HCEC 1CT (cell line): ENCODE measurements around the gene KRT83.

Experiments
- DNase-seq: peaks from one replicate; pipeline ENCODE4 v3.0.0-alpha.2; 2017

KRT83 gene

DNA sequence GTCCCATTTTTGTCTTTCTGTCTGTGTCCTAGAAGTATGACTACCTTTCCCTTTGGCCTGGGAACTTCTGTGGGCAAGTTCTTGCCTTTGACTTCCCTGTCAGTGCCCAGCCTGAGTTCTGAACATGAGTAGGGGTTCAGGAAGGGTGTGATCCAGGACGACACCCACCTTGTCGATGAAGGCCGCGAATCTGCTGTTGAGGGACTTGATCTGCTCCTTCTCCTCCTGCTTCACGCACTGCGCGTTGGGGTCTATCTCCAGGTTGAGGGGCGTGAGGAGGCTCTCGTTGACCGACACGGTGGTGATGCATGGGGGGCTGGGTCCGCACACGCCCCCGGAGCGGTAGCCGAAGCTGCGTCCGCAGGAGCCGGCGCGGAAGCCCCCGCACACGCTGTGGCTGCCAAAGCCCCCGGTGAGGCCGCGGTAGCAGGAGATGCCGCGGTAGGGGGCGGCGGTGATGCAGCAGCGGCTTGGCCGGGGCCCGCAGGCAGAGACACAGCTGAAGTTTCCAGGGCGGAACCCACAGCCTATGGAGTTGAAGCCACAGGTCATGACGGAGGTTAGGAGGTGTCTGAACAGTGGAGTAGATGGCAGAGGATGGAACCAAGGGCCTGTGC lies at the start of gene KRT83:
TSS of gene KRT83 (minus strand) at position 615 of the 617 bp plus-strand sequence. CDS start at position 552, 63 bp downstream.
- DNase-seq, result no peak

DNA sequence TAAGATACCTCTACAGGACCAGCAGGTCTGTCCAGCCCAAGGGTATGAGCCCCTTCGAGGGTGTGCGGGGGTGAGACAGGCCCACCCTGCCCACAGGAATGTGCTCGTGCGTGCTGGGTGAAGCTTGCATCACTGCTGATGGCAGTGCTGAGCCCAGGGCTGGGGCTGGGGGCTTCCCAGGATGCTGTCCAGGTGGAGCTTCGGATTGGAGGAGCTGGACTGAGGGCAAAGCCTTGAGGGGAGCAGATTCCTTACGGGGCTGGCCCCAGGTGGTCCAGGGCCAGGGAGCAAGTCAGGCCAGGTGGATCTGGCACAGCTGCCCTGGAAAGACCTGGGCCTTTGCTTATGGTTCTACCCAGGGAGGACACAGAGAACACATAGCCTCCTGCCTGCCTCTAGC lies 48.6 kb upstream of the KRT83 start:
- no peak for DNase-seq

DNA sequence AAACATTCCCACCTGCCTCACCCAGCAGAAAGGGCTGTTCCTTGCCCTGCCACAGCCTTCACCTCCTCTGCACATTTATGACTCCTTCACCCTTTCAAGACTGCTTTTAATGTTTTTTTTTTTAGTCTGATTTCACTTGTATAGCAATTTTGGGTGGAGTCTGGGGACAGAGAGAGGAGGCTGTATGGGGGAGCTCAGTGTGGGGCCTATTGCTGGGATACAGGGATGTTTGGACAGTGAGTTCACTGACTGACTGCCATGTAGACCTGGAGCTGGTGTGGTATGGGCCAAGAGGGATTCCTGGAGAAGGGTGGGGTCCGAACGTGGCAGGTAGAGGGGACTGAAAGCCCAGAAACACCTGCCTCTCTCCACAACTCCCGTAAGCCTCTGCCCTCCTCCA lies 48.0 kb upstream of the KRT83 start:
- no peak for DNase-seq

DNA sequence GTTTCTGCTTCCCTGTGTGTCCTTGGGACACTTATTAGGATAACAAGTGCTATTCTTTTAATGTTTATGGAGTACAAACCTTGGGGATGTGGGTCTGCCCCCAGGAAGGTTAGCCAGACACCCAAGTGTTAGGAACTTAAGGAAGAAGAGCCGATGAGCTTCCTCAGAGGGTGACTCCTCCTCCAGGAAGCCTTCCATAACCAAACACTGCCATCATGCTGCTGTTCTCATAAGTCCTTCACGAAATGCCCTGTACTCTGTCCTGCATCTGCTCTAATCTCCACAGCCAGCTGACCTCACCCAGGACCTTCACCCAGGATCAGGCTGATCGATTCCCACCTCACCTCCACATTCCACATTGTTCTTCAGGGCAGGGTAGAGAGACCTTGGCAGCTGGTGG lies 47.3 kb upstream of the KRT83 start:
- no peak for DNase-seq

DNA sequence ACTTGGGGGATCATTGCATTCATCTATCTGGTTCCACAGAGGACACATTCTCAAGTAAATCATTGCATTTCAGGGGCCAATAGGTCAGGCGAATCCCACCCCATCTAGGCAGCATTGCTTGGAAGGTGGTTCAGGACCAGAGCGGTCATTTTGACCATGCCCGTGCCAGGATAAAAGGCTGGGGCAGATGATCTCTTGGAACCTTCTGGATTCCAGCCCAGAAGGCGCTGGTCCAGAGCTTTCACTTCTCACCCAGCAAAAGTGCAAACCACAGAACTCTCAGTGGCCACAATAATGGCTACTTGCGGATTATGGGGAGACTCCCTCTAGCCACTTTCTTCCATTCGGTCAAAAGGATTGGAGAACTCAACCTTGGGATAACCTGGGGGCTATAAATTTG lies 46.7 kb upstream of the KRT83 start:
- no peak for DNase-seq

DNA sequence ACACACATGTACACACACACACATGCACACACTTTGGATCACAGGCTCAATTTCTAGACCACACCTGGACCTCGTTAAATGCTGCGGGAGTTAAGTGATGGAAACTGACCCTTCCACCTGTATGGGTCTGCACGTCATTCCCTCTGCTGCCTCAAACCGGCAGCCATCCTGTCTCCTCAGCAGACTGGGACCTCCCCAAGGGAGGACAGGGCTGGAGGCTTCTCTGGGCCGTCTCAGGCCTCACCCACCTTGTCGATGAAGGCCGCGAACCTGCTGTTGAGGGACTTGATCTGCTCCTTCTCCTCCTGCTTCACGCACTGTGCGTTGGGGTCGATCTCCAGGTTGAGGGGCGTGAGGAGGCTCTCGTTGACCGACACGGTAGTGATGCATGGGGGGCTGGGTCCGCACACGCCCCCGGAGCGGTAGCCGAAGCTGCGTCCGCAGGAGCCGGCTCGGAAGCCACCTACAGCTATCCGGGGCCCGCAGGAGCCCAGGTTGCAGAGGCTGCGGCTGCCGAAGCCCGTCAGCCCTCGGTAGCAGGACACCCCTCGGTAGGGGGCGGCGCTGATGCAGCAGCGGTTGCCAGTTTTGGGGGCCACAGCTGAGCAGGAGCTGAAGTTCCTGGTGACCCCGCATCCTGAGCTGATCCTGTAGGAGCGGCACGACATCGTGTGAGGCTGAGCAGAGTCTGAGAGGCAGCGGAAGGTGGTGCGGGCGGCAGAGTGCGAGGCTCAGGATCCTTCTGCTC lies 45.7 kb upstream of the KRT83 start, which contains the start of gene KRT85:
TSS of gene KRT85 (minus strand) at position 744 of the 748 bp plus-strand sequence. CDS start at position 668, 76 bp downstream.
- DNase-seq, result no peak

DNA sequence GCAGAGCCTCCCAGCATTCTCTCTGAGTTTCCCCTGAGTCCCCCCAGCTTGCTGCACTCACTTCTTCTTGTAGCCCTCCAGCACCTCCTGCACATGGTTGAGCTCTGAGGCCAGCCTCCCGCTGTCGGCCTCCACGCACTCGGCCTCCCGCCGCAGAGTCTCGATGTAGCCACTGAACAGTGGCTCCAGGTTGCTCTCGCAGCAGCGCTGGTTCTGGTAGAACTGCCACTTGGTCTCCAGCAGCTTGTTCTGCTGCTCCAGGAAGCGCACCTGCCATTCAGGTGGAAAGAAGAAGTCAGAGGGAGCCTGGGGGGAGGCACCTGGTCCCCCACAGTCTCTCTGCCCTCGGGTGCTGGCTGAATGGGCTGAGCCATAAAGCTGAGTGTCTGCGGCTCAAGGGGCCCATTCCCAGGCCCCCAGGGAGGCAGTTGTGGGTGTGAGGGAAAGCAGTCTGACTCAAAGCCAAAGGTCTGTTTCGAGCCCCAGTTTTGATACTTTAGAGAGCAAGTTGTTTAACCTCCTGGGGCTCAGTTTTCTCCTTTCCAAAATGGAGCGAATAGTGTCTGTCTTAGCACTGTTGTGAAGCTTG lies 43.8 kb upstream of the KRT83 start:
- no peak for DNase-seq

DNA sequence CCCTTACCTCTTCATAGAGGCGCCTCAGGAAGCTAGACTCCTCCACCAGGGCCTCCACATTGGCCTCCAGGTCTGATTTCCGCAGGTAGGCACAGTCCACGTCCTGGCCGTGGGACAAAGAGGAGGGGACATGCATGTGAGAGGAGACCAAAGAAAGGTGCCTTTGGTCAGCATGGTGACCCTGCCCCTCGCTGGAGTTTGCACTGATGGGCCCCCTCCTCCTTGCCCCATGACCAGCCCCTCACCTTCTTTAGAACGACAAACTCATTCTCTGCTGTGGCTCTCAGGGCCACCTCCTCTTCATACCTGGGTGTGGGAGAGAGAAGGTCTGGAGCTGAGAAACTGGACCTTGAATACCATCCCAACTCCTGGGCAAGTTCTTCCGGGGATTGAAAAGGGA lies 42.9 kb upstream of the KRT83 start:
- DNase-seq, result no peak

DNA sequence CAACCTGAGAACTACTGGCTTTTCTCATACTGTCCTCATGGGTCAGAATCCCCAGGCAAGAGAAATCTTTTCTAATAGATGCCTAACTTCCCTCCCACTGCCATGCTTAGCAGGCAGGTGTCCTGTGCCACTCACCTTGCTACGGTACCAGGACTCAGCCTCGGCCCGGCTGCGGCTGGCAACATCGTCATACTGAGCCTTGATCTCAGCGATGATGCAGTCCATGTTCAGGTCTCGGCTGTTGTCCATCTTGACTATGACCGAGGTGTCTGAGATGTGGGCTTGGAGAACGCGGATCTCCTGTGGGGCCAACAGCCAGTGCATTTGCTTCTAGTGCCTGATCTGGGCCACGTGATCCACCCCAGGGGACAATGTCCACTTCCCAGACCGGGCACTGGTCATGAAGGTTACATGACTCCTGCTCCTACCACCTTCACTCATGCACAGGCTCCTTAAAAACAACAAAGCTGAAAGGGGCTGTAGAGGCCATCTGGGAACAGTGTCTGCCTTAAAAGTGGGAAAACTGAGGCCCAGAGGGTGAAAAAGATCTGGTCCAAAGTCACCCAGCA lies 42.0 kb upstream of the KRT83 start:
- no peak for DNase-seq

DNA sequence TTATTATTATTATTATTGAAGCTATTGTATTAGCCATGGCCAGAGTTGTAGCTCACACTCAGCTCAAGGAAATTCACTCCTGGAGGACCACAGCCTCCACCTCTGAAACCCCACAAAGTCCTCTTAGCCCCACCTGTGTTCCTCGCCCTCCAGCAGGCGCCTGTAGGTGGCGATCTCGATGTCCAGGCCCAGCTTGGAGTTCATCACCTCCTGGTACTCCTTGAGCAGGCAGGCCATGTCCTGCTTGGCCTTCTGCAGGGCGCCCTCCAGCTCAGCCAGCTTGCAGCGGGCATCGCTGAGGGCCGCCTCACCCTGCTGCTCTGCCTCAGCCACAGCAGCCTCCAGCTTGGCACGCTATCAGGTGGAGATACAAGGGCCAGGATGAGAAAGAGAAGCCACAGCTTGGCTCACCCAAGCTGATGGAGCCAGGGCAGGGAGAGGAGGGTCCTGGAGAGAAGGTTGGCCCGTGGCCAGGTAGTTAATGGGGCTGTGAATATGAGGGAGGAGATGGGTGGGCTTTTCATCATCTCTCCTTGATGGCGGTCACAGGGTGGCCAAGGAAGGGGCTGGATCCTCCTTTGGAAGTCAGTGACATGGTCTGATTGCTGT lies 41.0 kb upstream of the KRT83 start:
- no peak for DNase-seq

DNA sequence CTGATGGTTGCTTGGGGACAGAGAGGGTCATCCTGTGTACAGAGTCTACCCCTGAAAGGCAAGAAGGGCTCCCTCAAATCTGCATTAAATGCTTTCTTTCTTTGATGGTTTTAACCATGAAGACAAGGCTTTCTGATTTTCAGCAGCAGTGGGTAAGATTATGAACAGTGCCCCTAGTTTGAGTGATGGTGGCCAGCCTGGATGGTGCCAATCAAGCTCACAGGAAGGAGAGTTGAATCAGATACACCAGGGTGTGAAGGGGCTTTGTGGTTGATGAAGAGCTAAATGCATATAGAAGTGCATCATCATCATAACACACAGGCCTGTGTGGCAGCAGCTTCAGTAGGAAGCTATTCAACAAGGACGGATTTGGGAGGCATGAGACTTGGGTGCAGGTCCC lies 40.4 kb upstream of the KRT83 start:
- no peak for DNase-seq

DNA sequence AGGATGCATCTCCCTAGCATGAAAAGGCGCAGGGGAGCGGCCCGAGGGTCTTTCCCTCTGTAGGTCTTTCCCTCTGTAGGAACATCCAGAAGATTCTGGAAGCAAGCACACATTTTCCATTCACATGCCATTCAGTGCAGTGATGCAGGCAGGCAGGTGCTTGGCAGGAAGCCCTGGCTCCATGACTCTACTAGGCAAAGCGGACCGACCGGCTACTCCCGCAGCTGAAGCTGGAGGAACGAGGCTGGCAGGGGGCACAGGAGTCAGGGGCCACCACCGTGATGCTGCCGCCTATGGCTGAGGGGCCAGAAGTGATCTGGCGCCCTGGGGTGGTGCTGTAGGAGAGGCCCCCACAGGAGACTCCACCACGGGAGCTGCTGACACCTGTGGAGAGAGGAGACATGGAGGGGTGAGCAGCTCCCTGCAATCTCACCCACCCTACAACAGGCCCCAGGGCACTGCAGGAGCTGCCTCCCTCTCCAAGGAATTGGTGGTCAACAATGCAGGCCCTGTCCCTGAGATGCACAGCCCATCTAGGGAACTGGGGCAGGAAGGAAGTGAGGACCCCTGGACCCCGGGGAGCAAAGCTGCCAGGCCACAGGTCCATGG lies 39.6 kb upstream of the KRT83 start:
- DNase-seq, result no peak

DNA sequence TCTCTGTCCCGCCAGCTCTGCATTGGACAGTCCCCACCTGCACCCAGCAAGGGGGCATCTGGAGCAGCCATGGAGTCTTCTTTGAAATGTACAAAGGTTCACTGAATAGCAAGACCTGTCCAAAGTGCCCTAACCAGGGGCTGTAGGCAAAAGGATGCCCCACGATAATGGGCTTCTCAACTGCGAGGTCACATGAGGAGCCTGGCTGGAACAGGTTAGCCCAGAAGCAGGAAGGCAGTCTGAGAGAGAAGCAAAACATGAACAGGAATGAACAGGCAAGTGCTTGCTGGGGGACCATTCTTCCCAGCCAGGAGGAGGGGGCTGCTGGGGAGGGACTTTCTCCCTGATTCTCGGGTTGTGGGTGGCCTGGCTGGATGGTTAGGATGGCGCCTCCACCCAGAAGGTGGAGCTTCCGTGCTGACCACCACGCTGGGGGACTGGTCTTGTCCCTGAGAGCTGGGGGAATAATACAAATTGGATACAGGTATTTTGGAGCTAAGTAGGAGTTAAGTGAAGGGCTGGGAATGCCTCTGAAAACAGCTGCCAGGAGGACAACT lies 39.0 kb upstream of the KRT83 start:
- DNase-seq, result no peak

DNA sequence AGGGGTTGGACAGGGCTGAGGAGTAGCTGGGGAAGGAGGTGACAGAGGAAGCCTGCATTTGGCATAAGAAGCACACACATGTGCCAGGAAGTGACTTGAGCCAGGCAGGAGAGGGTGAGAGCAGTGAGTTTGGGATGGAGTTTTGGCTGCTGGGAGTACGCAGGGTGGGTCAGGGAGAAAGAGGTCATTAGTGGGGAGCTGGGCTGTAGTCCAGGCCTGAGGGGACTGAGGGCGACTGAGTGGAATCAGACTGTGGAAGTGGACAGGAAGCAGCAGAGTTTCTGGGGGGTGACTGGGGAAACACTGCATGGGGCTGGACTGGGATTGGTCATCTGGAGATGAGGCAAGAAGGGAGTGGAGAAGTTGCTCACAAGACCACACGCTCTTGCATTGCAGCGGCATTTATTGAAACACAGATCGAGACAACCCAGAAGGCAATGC lies 38.4 kb upstream of the KRT83 start:
- no peak for DNase-seq

DNA sequence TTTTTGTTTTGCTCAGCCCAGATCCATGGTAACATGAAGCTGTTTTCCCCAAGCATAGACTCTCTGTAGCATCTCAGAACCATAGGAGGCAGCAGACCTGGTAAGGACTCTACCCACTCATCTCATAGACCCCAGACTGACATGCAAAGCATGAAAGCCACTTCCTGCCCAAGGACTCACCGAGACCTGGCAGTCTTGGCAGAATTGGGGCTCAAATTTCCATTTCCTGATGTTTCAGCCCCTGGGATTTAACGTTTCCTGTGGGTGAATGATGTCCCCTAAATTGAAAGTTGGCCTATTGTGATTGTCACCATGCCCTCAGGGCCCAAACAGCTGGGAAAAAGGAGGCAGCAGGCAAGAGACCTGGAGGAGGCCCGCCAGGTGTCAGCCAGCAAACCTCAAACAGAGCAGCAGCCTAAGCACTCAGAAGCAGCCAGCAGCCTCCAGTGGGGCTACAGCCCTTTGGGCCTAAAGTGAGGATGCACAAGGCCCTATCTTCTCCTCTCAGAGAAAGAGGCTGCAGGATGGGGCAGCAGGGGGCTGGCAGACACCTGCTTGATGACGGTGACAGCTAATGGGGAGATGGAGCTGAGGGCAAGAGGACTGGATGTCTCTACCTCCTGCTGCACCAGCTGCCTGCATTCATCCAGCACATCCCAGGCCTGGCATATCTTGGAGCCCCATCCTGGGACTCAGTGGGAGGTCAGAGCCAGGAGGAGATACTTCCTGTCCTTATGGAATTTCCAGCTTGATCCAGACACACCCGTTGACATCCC lies 37.6 kb upstream of the KRT83 start:
- no peak for DNase-seq

DNA sequence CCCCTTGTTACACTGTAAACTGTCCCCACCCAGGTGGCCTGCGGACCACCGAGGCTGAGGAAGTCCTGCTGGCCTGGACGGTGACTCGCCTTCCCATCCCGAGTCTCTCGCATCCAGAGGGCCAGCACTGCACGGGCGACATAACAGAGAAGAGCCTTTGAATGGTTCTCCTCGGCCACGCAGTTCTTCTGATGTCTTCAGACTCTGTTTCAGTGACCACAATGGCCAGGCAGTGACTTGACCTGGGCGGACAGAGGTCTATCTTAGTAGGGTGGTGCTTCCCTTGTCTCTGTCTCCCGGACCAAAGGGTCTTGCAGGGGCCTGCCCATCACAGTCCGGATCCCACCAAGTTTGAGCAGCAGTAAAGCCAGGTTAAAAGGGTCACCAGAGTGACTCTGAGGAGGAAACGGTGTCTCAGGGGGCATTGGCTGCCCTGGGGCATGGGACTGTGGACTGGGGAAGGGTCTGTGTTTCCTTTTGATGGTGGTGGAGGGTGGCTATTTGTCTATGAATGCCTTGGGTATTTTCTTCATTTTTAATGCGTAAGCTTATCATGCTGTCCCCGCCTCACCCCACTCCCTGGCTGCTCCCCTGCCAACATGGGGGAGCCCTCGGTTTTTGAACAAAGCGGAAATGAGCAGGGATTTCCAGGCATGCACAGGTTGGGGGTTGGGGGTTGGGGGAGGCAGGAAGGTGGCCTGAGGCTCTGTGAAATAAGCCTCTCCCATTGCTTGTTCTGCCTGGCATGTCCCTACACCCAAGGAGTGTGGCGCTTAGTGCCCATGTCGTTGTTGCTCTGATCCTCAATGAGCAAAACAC lies 35.8 kb upstream of the KRT83 start:
- DNase-seq, result no peak

DNA sequence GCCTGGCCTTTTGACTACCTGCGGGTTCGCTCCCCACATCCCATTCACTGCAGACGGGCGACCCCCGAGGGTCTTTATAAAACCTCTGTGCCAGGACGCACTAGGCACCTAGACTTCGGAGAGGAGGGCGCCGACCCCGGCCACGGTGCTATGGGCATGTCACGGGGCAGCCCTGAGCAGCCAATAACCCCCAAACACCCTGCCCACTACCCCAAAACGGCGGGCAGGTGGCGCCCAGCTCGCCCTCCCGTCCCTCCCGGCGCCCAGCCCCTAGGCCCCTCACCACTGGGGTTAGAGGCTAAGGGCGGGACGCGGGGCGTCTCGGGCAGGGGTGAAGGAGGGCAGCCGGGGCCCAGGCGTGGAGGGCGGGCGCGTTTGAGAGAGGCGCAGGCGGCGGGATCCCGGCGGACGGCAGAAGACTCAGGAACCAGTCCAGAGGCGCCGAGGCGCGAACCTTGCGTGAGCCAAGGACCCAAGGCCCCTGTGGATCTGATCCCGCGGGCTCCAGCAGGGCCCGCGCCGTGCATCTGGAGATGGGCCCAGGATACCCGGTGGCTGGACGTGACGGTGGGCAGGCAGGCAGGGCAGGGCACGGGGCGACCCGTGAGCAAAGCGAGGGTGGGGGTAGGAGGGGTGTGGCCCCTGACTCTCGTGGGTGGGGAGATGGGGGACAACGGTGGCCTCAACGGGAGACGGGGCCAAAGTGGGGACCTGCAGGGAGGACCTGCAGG lies 35.0 kb upstream of the KRT83 start:
- DNase-seq, result no peak

DNA sequence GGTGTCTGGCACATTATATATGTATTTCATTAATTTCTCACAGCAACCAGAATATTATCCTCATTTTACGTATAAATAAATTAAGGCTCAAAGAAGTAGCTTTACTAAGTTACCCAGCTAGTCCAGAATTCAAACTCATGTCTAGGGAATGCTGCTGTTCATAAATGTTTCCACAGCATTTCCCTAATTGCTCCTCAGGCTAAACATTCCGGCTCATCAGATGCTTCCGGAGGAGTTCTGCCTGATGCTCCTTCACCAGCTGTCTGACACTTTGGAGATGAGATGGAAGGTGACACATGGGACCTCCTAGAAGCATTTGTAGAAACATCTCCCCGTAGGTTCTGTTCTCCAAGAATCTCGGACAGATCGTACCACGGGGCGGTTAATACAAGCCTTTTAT lies 34.0 kb upstream of the KRT83 start:
- no peak for DNase-seq

DNA sequence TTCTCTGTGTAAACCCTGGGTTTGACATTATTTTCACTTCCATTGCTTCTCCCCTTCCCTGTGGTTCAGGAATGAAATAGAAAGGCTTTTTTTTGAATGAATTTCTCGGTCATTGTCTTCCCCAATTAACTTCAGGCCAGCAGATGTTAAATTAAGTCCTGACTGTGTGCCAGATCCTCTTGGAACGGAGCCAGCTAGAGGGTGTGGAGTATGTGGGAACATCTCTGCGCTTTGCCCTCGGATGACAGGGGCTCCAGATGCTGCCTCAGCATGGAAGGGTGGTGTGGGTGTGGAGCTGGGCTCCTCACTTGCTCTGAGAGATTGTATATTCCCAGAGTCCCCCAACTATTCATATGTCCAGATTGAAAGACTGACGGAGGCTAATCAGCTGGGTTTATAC lies 33.0 kb upstream of the KRT83 start:
- no peak for DNase-seq

DNA sequence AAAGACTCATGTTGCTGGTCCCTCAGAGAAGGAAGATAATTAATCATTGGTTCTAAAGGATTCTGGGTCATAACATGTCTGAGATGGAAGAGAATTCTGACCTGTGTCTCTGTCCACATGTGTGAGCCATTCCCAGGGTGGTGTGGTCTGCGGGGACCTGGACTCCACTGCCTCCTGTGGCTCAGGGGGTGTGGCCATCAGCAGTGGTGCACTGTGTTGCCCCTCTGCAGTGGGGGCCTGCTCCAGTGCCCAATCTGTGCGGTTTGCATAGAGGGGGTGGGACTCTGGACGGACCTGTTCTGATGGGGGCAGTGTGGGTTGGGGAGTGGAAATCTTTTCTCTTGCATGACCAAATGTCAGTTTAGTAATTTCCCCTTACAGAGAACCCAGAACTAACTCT lies 32.6 kb upstream of the KRT83 start:
- no peak for DNase-seq
